Testis (tissue), 3 donors: Measurements from ENCODE around the gene DDX31. TPM values are rescaled to one million over a fixed set of nuclear protein-coding genes. Genes with fewer than 3 reads are reported as not detected.

Source experiments
- DNase-seq: peaks from one replicate; pipeline ENCODE4 v3.0.0-alpha.2; 2019
- H3K27ac ChIP-seq, 2 donors: fragments of 200-600 bp; sonication (generic); one replicate each; pipeline ENCODE4 v1.5.1; 2019
- H3K27me3 ChIP-seq: fragments of 200-600 bp; sonication (generic); one replicate; pipeline ENCODE4 v1.5.1; 2019
- H3K36me3 ChIP-seq: fragments of 200-600 bp; sonication (generic); one replicate; pipeline ENCODE4 v1.5.1; 2017; ENCODE audit warnings: low read depth; ENCODE audit errors: missing control alignments
- H3K4me1 ChIP-seq: fragments of 200-600 bp; sonication (generic); one replicate; pipeline ENCODE4 v1.5.1; 2019
- H3K4me3 ChIP-seq, 2 donors: fragments of 200-600 bp; sonication (generic); one replicate each; pipeline ENCODE4 v1.5.1; 2017 to 2019
- H3K9me3 ChIP-seq: fragments of 200-600 bp; sonication (generic); one replicate; pipeline ENCODE4 v1.5.1; 2017
- POLR2A ChIP-seq: fragments of 450-650 bp; IDR thresholded peaks from one replicate; pipeline ENCODE4 v1.6.1; 2017; ENCODE audit warnings: antibody characterized with exemption, mild to moderate bottlenecking, moderate library complexity
- WGBS, 2 donors: methylation state at CpG; one replicate each; pipeline ENCODE4 v1.1.5; 2018; 5-methylcytosine and 5-hydroxymethylcytosine counted together
- intact Hi-C: fragments of 100-400 bp; cut with DNase I; formaldehyde crosslinking; loops from one replicate; pipeline ENCODE4 v1.15.1; 2023; ENCODE audit warnings: low total_unique reads
- polyA plus RNA-seq: library from polyadenylated mRNA; stranded (reverse); fragments of 350-450 nt; fragmentation: Illumina TruSeq; extraction: RNeasy Lipid Tissue Mini Kit (QIAGEN cat#74804); gene quantifications from one replicate; pipeline ENCODE4 v1.2.3, GENCODE V29; 2014; ENCODE audit warnings: low read depth, low replicate concordance; ENCODE audit not compliant: insufficient read depth
- total RNA-seq, 2 donors: library from RNA; depleted of rRNA; stranded (reverse); fragments of >200 nt; gene quantifications; one replicate each; pipeline ENCODE4 v1.2.3, GENCODE V29; 2016
- TF ChIP-seq, protein P1 (sequence below), 3 experiments: fragments of 450-650 bp in 2 of 3; fragments of 200-600 bp in 1 of 3; sonication (generic) in 1 of 3; IDR thresholded peaks; one replicate each; pipeline ENCODE4 v1.5.1; 2016 to 2019; ENCODE audit warnings: antibody characterized with exemption in 3 of 3, mild to moderate bottlenecking in 2 of 3, moderate library complexity in 1 of 3

The DDX31 gene
- total and polyA plus RNA-seq, 3 donors from 2014 or later = 17.9 to 24.2 (median 21.1) TPM

DNA sequence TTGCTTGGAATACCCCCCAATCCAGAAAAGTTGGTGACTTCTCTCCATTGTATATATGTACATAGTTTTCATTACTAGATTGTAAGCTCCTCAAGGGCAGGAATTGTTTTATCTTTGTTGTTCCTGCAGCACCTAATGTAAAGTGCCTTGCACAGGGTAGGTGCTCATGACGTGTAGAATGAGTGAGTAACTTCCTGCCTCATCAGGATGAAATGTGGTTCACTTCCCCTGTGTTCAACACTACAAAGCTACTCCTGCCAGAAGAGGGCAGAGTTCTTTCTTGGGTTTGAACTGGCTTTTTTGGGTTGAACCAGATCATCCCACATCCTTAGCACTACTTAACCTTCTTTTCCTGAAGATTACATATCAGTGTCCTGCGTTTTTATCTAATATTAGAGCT, 24.4 kb upstream of the DDX31 start:
- 44 to 63% methylated on average over 2 of the region's 2 CpGs for WGBS, 2 donors
- TF ChIP-seq POLR2A = no peak
- TF ChIP-seq, protein P1, sequence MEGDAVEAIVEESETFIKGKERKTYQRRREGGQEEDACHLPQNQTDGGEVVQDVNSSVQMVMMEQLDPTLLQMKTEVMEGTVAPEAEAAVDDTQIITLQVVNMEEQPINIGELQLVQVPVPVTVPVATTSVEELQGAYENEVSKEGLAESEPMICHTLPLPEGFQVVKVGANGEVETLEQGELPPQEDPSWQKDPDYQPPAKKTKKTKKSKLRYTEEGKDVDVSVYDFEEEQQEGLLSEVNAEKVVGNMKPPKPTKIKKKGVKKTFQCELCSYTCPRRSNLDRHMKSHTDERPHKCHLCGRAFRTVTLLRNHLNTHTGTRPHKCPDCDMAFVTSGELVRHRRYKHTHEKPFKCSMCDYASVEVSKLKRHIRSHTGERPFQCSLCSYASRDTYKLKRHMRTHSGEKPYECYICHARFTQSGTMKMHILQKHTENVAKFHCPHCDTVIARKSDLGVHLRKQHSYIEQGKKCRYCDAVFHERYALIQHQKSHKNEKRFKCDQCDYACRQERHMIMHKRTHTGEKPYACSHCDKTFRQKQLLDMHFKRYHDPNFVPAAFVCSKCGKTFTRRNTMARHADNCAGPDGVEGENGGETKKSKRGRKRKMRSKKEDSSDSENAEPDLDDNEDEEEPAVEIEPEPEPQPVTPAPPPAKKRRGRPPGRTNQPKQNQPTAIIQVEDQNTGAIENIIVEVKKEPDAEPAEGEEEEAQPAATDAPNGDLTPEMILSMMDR (IDR thresholded peaks at IDR 0.05) = no peak
- intact Hi-C loops = no loop called here

DNA sequence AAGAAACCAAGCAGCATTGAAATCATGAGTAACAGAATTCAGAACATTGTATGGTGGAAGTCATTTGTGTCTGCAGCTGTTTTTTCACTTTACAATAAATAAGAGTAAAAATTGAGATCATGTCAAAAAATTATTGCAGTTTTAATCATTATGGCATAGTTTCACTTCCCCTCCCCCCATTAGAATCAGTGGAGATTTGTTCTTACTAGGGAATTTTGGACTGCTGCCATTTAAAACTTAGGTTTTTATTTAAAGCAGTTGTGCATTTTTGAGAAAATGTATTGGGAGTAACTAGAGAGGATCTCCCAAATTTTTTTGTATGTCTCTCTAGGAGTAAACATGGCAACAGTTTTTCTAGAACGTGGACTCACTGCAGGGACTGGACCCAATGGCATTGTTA, 20.9 kb upstream of the DDX31 start:
- H3K4me1 ChIP-seq = no peaks in the 10 kb centered on the region
- H3K9me3 ChIP-seq = no peaks in the 10 kb centered on the region
- TF ChIP-seq, protein P1 (IDR thresholded peaks at IDR 0.05) = no peak
- no peak for TF ChIP-seq POLR2A
- no peak overlapping the region for H3K4me3 ChIP-seq
- H3K27ac ChIP-seq = no peak overlapping the region
- H3K36me3 ChIP-seq = no peaks in the 10 kb centered on the region
- 71 to 80% methylated on average over 1 of the region's 1 CpG for WGBS, 2 donors
- no peaks in the 10 kb centered on the region for H3K27me3 ChIP-seq
- intact Hi-C loops = no loop called here
- no peak for DNase-seq

More for the DNA sequence above, 24.4 kb upstream of the DDX31 start:
- no peaks in the 10 kb centered on the region for H3K36me3 ChIP-seq
- H3K27ac ChIP-seq = no peak overlapping the region
- no peaks in the 10 kb centered on the region for H3K9me3 ChIP-seq
- DNase-seq = no peak
- H3K27me3 ChIP-seq = no peaks in the 10 kb centered on the region
- H3K4me3 ChIP-seq = no peak overlapping the region
- no peaks in the 10 kb centered on the region for H3K4me1 ChIP-seq

DNA sequence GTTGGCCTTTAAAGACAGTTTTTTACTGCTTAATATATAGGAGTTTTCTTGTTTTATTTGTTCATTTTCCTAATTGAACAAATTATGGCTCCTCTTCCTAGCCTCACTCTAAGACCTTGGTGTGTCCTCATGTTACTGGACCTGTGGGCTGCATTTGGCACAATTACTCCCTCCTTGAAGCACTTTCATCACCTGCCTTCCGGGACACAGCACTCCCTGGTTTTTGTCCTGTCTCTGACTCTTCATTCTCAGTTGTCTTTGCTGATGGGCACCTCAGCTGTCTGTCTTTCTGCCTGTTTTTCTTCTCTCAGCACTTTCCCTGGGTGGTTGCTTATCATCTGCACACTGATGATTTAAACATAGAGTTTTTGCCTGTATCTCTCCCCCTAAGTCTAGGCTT, 14.1 kb upstream of the DDX31 start:
- no peak for TF ChIP-seq POLR2A
- TF ChIP-seq, protein P1 (IDR thresholded peaks at IDR 0.05) = no peak
- no peak for DNase-seq
- 82 to 100% methylated on average over 1 of the region's 1 CpG for WGBS, 2 donors
- no peak overlapping the region for H3K4me3 ChIP-seq
- no peaks in the 10 kb centered on the region for H3K9me3 ChIP-seq
- H3K27me3 ChIP-seq = no peaks in the 10 kb centered on the region
- intact Hi-C loops = no loop called here
- no peaks in the 10 kb centered on the region for H3K4me1 ChIP-seq
- no peak overlapping the region for H3K27ac ChIP-seq
- H3K36me3 ChIP-seq = no peaks in the 10 kb centered on the region

DNA sequence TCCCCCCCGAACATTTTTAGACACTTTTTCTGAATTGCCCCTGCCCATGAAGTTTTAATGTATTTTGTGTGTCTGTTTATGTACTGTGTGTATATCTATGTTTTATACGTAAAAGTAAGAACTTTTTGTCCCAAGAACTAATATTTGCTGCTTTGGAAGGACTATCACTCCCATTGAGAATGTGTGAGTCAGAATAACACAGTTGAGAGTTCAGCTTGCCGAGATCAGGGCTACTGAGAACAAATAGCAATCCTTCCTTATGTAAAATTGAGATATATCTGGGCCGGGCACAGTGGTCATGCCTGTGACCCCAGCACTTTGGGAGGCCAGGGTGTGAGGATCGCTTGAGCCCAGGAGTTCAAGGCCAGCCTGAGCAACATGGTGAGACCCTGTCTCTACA, 11.8 kb upstream of the DDX31 start:
- Histone ChIP-seq H3K36me3 (no peaks in the 10 kb centered on the region), H3K9me3 (no peaks in the 10 kb centered on the region), H3K4me3 (no peak overlapping the region), H3K4me1 (no peaks in the 10 kb centered on the region), H3K27me3 (no peaks in the 10 kb centered on the region), H3K27ac (no peak overlapping the region)
- DNase-seq = no peak
- TF ChIP-seq, protein P1 (IDR thresholded peaks at IDR 0.05) = no peak
- TF ChIP-seq POLR2A = no peak
- intact Hi-C loops = no loop called here
- WGBS, 2 donors = 77 to 90% methylated on average over 5 of the region's 5 CpGs

DNA sequence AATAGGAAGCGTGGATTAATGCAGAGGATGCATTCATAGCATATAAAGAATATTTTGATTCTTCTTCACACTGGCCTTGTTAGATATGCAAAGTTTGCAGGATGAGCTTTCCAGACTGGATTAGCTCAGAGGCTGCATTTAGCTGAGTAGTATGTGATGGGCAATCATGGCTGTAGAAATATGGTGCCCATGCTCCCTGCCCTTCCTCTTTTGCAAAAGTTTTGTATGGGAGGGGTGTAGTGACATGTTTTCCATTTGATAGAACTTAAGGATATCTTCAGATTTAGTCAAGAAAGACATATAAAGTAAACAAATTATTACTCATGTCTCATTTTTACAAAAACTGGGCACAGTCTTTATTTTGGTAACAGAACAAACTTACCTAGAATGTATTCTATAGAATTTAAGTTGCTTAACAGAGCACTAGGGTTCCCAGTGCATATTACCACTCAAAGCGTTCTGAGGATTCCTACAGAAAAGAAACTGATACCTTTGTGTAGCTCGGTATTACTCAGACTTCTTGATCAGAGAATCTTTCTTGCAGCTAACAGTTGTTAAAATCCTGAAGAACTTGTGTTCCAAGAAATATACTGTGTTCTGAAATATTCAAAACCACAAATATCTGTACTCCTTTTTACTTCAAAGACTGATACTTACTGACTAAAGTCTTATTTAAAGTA, 10.3 kb upstream of the DDX31 start:
- 62 to 83% methylated on average over 3 of the region's 3 CpGs for WGBS, 2 donors
- Histone ChIP-seq H3K9me3 (no peaks in the 10 kb centered on the region), H3K4me3 (no peak overlapping the region), H3K27ac (no peak overlapping the region), H3K27me3 (no peaks in the 10 kb centered on the region), H3K4me1 (no peaks in the 10 kb centered on the region), H3K36me3 (no peaks in the 10 kb centered on the region)
- TF ChIP-seq, protein P1 (IDR thresholded peaks at IDR 0.05) = no peak
- TF ChIP-seq POLR2A = no peak
- no peak for DNase-seq
- intact Hi-C loops = no loop called here
